Neural cell (in vitro differentiated cells): ENCODE measurements around the gene ANKS3. TPM values are rescaled to one million over a fixed set of nuclear protein-coding genes. Genes with fewer than 3 reads are reported as not detected.
"Not testable (repeated sequence)": the region's sequence is repeated elsewhere in the genome, so short reads cannot be mapped to it uniquely, and the experiment has no call there.

Experiments used
- H2AFZ ChIP-seq: fragments of 200-600, 300-800 bp; sonication (generic), shearing (Covaris generic); 2 replicates; pipeline ENCODE4 v1.6.0; 2014; ENCODE audit warnings: low read depth, mild to moderate bottlenecking, antibody characterized with exemption, low read length, moderate library complexity
- H3F3A ChIP-seq: fragments of 200-600 bp; shearing (Covaris generic); 2 replicates; pipeline ENCODE4 v1.6.1; 2016; ENCODE audit warnings: mild to moderate bottlenecking, moderate library complexity, mixed read lengths, antibody characterized with exemption, low read length; ENCODE audit not compliant: insufficient read depth, poor library complexity, severe bottlenecking
- H3K27ac ChIP-seq: fragments of 200-600, 300-800 bp; sonication (generic), shearing (Covaris generic); 2 replicates; pipeline ENCODE4 v1.5.1; 2014; ENCODE audit warnings: mild to moderate bottlenecking, low read length, moderate library complexity
- H3K27me3 ChIP-seq: fragments of 300-800, 200-600 bp; sonication (generic), shearing (Covaris generic); 2 replicates; pipeline ENCODE4 v1.6.0; 2014; ENCODE audit warnings: mild to moderate bottlenecking, low read depth, low read length, moderate library complexity; ENCODE audit not compliant: insufficient read depth
- H3K36me3 ChIP-seq: fragments of 300-800, 200-600 bp; sonication (generic), shearing (Covaris generic); 2 replicates; pipeline ENCODE4 v1.5.1; 2014; ENCODE audit warnings: mild to moderate bottlenecking, antibody characterized with exemption, low read length, moderate library complexity; ENCODE audit not compliant: insufficient read depth
- H3K4me2 ChIP-seq: fragments of 300-800, 200-600 bp; sonication (generic), shearing (Covaris generic); 2 replicates; pipeline ENCODE4 v1.6.0; 2014; ENCODE audit warnings: mild to moderate bottlenecking, low read length
- H3K4me3 ChIP-seq: fragments of 300-800, 200-600 bp; sonication (generic), shearing (Covaris generic); 2 replicates; pipeline ENCODE4 v1.5.1; 2014; ENCODE audit warnings: mild to moderate bottlenecking, low read length, moderate library complexity
- H3K79me2 ChIP-seq: fragments of 200-600 bp; shearing (Covaris generic); replicated peaks from 2 replicates; pipeline ENCODE4 v1.6.0; 2014; ENCODE audit warnings: mild to moderate bottlenecking, low read length, moderate library complexity; ENCODE audit not compliant: insufficient read depth
- H3K9ac ChIP-seq: fragments of 300-800, 200-600 bp; sonication (generic), shearing (Covaris generic); 2 replicates; pipeline ENCODE4 v1.6.1; 2016; ENCODE audit warnings: mild to moderate bottlenecking, low read length, mixed read lengths
- H3K9me2 ChIP-seq: fragments of 200-600 bp; shearing (Covaris generic); 2 replicates; pipeline ENCODE4 v1.6.1; 2016; ENCODE audit warnings: mild to moderate bottlenecking, low read length, mixed read lengths; ENCODE audit not compliant: insufficient read depth
- H3K9me3 ChIP-seq: fragments of 200-600, 300-800 bp; sonication (generic), shearing (Covaris generic); 2 replicates; pipeline ENCODE4 v1.6.1; 2016; ENCODE audit warnings: mild to moderate bottlenecking, mixed run types, low read length, moderate library complexity, mixed read lengths
- H4K20me1 ChIP-seq: fragments of 200-600 bp; shearing (Covaris generic); 2 replicates; pipeline ENCODE4 v1.6.1; 2016; ENCODE audit warnings: mild to moderate bottlenecking, mixed run types; ENCODE audit not compliant: insufficient read depth
- EP300 ChIP-seq: fragments of 450-650 bp; conservative IDR thresholded peaks from 2 replicates; pipeline ENCODE4 v1.6.1; 2014; ENCODE audit warnings: antibody characterized with exemption, mild to moderate bottlenecking, moderate library complexity; ENCODE audit not compliant: poor library complexity, severe bottlenecking
- EZH2 ChIP-seq: fragments of 200-600, 300-800 bp; shearing (Covaris generic), sonication (generic); IDR thresholded peaks from 2 replicates; pipeline ENCODE4 v1.6.1; 2014; ENCODE audit warnings: antibody characterized with exemption, low read length, borderline replicate concordance, mild to moderate bottlenecking; ENCODE audit not compliant: insufficient read depth, poor library complexity, severe bottlenecking
- MXI1 ChIP-seq: fragments of 450-650 bp; conservative IDR thresholded peaks from 2 replicates; pipeline ENCODE4 v1.6.1; 2014; ENCODE audit warnings: antibody characterized with exemption, mild to moderate bottlenecking; ENCODE audit not compliant: poor library complexity, severe bottlenecking
- POLR2AphosphoS5 ChIP-seq: IDR thresholded peaks from 2 replicates; pipeline ENCODE4 v1.6.1; 2012
- RAD21 ChIP-seq: fragments of 450-650 bp; conservative IDR thresholded peaks from 2 replicates; pipeline ENCODE4 v1.6.1; 2014; ENCODE audit warnings: antibody characterized with exemption, mild to moderate bottlenecking, moderate library complexity
- SMC3 ChIP-seq: fragments of 450-650 bp; conservative IDR thresholded peaks from 2 replicates; pipeline ENCODE4 v1.6.1; 2014; ENCODE audit warnings: antibody characterized with exemption, mild to moderate bottlenecking, moderate library complexity; ENCODE audit not compliant: poor library complexity
- TAF1 ChIP-seq: IDR thresholded peaks from 2 replicates; pipeline ENCODE4 v1.6.1; 2012; ENCODE audit warnings: low read depth
- polyA plus RNA-seq: library from polyadenylated mRNA; depleted of rRNA; stranded (reverse); fragments of >200 nt; gene quantifications from 2 replicates; pipeline ENCODE4 v1.2.3, GENCODE V29; 2014
- TF ChIP-seq, protein P1 (sequence below): fragments of 450-650 bp; IDR thresholded peaks from 2 replicates; pipeline ENCODE4 v1.5.1; 2014; ENCODE audit warnings: antibody characterized with exemption, mild to moderate bottlenecking, moderate library complexity; ENCODE audit not compliant: poor library complexity, severe bottlenecking
- TF ChIP-seq, protein P2 (sequence below): IDR thresholded peaks from 2 replicates; pipeline ENCODE4 v1.6.1; 2012; ENCODE audit warnings: borderline replicate concordance

ANKS3 gene
- polyA plus RNA-seq, 1 donor from 2014 or later = 53.9 TPM

DNA sequence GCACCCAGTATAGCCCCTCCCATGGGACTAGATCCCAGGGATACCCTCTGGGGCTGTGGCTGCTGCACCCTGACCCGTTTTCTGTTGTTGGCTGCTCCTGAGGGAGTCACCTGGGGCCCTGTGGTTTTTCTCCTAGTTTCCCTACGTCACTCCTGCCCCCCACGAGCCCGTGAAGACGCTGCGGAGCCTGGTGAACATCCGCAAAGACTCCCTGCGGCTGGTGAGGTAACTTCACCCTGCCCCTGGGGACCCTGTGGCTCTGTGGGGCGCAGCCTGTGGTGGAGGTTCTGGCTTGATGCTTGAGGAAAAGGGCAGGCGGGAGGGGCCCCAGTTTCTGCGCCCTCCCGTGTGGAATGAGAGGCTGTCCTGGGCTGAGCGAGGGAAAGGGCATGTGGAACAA lies 82.2 kb downstream of the ANKS3 start:
- Histone ChIP-seq H3K9me3 (no peaks in the 10 kb centered on the region), H2AFZ (no peak overlapping the region), H3K9me2 (no peaks in the 10 kb centered on the region), H4K20me1 (no peaks in the 10 kb centered on the region), H3K9ac (no peak overlapping the region), H3F3A (no peaks in the 10 kb centered on the region), H3K79me2 (peaks cover 10% of the 10 kb centered on the region), H3K27me3 (no peaks in the 10 kb centered on the region), H3K36me3 (peaks cover 9% of the 10 kb centered on the region), H3K27ac (no peak overlapping the region), H3K4me3 (no peak overlapping the region), H3K4me2 (no peak overlapping the region)
- no peak for TF ChIP-seq RAD21
- no peak for TF ChIP-seq SMC3
- TF ChIP-seq, protein P1, sequence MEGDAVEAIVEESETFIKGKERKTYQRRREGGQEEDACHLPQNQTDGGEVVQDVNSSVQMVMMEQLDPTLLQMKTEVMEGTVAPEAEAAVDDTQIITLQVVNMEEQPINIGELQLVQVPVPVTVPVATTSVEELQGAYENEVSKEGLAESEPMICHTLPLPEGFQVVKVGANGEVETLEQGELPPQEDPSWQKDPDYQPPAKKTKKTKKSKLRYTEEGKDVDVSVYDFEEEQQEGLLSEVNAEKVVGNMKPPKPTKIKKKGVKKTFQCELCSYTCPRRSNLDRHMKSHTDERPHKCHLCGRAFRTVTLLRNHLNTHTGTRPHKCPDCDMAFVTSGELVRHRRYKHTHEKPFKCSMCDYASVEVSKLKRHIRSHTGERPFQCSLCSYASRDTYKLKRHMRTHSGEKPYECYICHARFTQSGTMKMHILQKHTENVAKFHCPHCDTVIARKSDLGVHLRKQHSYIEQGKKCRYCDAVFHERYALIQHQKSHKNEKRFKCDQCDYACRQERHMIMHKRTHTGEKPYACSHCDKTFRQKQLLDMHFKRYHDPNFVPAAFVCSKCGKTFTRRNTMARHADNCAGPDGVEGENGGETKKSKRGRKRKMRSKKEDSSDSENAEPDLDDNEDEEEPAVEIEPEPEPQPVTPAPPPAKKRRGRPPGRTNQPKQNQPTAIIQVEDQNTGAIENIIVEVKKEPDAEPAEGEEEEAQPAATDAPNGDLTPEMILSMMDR = no peak
- no peak for TF ChIP-seq TAF1
- TF ChIP-seq, protein P2, sequence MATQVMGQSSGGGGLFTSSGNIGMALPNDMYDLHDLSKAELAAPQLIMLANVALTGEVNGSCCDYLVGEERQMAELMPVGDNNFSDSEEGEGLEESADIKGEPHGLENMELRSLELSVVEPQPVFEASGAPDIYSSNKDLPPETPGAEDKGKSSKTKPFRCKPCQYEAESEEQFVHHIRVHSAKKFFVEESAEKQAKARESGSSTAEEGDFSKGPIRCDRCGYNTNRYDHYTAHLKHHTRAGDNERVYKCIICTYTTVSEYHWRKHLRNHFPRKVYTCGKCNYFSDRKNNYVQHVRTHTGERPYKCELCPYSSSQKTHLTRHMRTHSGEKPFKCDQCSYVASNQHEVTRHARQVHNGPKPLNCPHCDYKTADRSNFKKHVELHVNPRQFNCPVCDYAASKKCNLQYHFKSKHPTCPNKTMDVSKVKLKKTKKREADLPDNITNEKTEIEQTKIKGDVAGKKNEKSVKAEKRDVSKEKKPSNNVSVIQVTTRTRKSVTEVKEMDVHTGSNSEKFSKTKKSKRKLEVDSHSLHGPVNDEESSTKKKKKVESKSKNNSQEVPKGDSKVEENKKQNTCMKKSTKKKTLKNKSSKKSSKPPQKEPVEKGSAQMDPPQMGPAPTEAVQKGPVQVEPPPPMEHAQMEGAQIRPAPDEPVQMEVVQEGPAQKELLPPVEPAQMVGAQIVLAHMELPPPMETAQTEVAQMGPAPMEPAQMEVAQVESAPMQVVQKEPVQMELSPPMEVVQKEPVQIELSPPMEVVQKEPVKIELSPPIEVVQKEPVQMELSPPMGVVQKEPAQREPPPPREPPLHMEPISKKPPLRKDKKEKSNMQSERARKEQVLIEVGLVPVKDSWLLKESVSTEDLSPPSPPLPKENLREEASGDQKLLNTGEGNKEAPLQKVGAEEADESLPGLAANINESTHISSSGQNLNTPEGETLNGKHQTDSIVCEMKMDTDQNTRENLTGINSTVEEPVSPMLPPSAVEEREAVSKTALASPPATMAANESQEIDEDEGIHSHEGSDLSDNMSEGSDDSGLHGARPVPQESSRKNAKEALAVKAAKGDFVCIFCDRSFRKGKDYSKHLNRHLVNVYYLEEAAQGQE = no peak
- no peak for TF ChIP-seq POLR2AphosphoS5
- no peak for TF ChIP-seq EP300
- no peak for TF ChIP-seq MXI1
- TF ChIP-seq EZH2 = no peak

DNA sequence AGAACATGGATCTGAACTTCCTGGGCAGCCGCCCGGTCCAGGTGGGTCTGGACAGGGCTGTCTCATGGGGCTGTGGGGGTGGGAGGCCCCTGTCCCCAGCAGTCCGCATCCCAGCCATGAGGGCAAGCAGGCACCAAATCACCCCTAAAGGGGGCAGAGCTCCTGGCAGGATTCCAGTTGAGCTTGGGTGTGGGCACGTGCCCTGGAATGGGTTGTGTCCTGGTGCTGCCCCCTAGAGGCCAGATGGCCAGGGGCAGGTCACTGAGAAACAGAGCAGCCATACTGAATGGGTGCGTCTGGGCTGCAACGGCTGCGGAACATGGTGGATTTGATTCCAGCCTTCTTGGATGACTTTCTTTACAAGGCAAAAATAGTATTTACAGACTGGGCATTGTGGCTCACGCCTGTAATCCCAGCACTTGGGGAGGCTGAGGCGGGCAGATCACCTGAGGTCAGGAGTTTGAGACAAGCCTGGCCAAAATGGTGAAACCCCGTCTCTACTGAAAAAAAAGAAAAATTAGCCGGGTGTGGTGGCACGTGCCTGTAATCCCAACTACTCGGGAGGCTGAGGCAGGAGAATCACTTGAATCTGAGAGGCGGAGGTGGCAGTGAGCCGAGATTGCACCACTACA lies 83.5 kb downstream of the ANKS3 start:
- H3K4me3 ChIP-seq, H3F3A ChIP-seq, H3K9ac ChIP-seq, H3K4me2 ChIP-seq, H3K9me2 ChIP-seq, H2AFZ ChIP-seq, H3K27me3 ChIP-seq, H3K27ac ChIP-seq, H3K9me3 ChIP-seq, H4K20me1 ChIP-seq: not testable (repeated sequence)
- peaks cover 11% of the 10 kb centered on the region for H3K36me3 ChIP-seq
- peaks cover 13% of the 10 kb centered on the region for H3K79me2 ChIP-seq
- TF ChIP-seq, protein P1 = peak; percentile 49
